GM06990 (cell line): ENCODE results near the gene STC2.
A peak's percentile ranks its signal among the peaks of the same experiment; 100 is the strongest.
"Not testable (repeated sequence)": the region's sequence is repeated elsewhere in the genome, so short reads cannot be mapped to it uniquely, and the experiment has no call there.

Experiments
- DNase-seq: peaks from one replicate; pipeline ENCODE4 v3.0.0-alpha.2; 2011; ENCODE audit not compliant: insufficient read length; ENCODE audit errors: extremely low read depth
- H3K27me3 ChIP-seq: replicated peaks from 2 replicates; pipeline ENCODE4 v1.6.0; 2011; ENCODE audit warnings: low read length; ENCODE audit not compliant: control insufficient read depth, insufficient read depth
- H3K36me3 ChIP-seq: 2 replicates; pipeline ENCODE4 v1.5.1; 2011; ENCODE audit warnings: low read length; ENCODE audit not compliant: control insufficient read depth, insufficient read depth
- H3K4me3 ChIP-seq: replicated peaks from 2 replicates; pipeline ENCODE4 v1.5.1; 2011; ENCODE audit warnings: low read depth, mild to moderate bottlenecking, control low read depth, low read length
- TF ChIP-seq, protein P1 (sequence below): IDR thresholded peaks from 2 replicates; pipeline ENCODE4 v1.5.1; 2011; ENCODE audit warnings: low read length, control low read depth, mild to moderate bottlenecking, inconsistent platforms; ENCODE audit not compliant: insufficient read depth, poor library complexity, severe bottlenecking

Gene STC2

GRCh38 chr5:173327948-173328843 is at the start of gene STC2:
STC2 (minus strand) TSS chr5:173328414; CDS start chr5:173328193, 221 bp downstream.
- H3K36me3 ChIP-seq, result no peaks in the 10 kb centered on the region
- TF ChIP-seq, protein P1, sequence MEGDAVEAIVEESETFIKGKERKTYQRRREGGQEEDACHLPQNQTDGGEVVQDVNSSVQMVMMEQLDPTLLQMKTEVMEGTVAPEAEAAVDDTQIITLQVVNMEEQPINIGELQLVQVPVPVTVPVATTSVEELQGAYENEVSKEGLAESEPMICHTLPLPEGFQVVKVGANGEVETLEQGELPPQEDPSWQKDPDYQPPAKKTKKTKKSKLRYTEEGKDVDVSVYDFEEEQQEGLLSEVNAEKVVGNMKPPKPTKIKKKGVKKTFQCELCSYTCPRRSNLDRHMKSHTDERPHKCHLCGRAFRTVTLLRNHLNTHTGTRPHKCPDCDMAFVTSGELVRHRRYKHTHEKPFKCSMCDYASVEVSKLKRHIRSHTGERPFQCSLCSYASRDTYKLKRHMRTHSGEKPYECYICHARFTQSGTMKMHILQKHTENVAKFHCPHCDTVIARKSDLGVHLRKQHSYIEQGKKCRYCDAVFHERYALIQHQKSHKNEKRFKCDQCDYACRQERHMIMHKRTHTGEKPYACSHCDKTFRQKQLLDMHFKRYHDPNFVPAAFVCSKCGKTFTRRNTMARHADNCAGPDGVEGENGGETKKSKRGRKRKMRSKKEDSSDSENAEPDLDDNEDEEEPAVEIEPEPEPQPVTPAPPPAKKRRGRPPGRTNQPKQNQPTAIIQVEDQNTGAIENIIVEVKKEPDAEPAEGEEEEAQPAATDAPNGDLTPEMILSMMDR, result no peak
- peak; percentile 69 for DNase-seq
- H3K27me3 ChIP-seq, result no peaks in the 10 kb centered on the region
- H3K4me3 ChIP-seq, result peak within 1 kb of the TSS; percentile 62

DNA sequence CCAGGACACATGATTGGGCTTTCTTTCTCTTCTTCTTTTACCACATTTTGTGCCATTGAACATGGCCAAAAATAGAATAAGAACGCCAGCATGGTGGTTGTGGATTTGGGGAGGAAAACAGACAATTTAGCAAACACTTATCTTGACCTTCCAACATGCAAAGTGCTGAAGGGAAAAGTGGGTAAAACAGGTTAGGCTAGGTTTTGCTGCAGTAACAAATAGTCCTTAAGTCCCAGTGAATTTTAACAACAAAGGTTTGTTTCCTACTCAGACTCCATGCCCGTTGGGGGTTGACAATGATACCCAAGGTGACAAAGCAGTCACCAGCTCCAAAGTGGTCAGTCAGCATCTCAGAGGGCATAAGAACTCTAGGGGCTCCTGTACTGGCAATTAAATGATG is 43.2 kb upstream of the STC2 start:
- TF ChIP-seq, protein P1, result no peak
- no peak for DNase-seq
- Histone ChIP-seq H3K36me3 (no peaks in the 10 kb centered on the region), H3K4me3 (no peak overlapping the region), H3K27me3 (no peaks in the 10 kb centered on the region)

DNA sequence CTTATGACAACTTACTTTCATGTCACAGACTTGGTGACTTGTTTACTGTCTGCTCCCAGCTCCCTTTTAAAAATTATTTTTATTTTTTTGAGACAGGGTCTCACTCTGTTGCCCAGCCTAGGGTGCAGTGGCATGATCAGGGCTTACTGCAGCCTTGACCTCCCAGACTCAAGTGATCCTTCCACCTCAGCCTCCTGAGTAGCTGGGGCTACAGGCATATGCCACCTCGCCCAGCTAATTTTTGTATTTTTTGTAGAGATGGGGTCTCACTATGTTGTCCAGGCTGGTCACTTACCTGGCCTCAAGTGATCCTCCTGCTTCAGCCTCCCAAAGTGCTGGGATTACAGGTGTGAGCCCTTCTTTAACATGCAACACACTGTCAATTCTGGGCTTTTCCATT is 35.2 kb upstream of the STC2 start:
- not testable (repeated sequence) for H3K4me3 ChIP-seq, H3K27me3 ChIP-seq, H3K36me3 ChIP-seq, DNase-seq

GRCh38 chr5:173355561-173355960 is 27.3 kb upstream of the STC2 start:
- TF ChIP-seq, protein P1, result no peak
- no peaks in the 10 kb centered on the region for H3K36me3 ChIP-seq
- no peak overlapping the region for H3K4me3 ChIP-seq
- no peak for DNase-seq
- no peaks in the 10 kb centered on the region; the same call in none of the 2 replicates for H3K27me3 ChIP-seq

DNA sequence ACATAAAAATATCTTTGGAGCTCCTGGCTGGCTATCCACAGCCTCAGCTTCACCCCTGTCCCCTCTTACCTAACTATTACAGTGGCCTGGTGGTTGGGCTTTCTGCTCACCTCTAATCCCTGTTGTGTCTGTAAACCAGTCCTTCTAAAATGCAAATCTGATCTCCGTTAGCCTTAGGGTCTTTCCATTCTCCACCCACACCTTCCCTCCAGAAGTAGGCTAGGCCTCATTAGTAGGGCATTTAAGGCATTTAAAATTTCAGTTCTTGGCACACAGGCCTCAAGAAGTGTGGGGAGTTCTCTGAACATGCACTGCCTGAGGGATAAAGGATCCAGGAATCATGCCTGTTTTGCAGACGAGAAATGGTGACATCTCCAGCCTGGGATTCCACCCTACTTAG is 26.4 kb upstream of the STC2 start:
- no peaks in the 10 kb centered on the region; the same call in none of the 2 replicates for H3K27me3 ChIP-seq
- H3K36me3 ChIP-seq, result no peaks in the 10 kb centered on the region
- no peak overlapping the region for H3K4me3 ChIP-seq
- DNase-seq, result no peak
- TF ChIP-seq, protein P1, result no peak

GRCh38 chr5:173352366-173353349 is 24.4 kb upstream of the STC2 start:
- H3K27me3 ChIP-seq, result no peaks in the 10 kb centered on the region; the same call in 1 of the 2 replicates
- no peak overlapping the region for H3K4me3 ChIP-seq
- DNase-seq, result no peak
- H3K36me3 ChIP-seq, result no peaks in the 10 kb centered on the region
- TF ChIP-seq, protein P1, result no peak
